Mucosa of stomach (tissue), 1 donor: ENCODE measurements around the gene FAM174A.

Experiments used
- H3K27me3 ChIP-seq: one replicate; pipeline ENCODE4 v1.7.0; 2013; ENCODE audit warnings: mild to moderate bottlenecking, low read length; ENCODE audit not compliant: control insufficient read depth, insufficient read depth
- H3K36me3 ChIP-seq: one replicate; pipeline ENCODE4 v1.7.0; 2013; ENCODE audit warnings: low read length; ENCODE audit not compliant: control insufficient read depth, insufficient read depth
- H3K4me1 ChIP-seq: one replicate; pipeline ENCODE4 v1.7.0; 2013; ENCODE audit warnings: mild to moderate bottlenecking, low read length; ENCODE audit not compliant: control insufficient read depth, insufficient read depth
- H3K4me3 ChIP-seq: one replicate; pipeline ENCODE4 v1.7.0; 2013; ENCODE audit warnings: low read length
- H3K9ac ChIP-seq: one replicate; pipeline ENCODE4 v1.7.0; 2013; ENCODE audit warnings: mild to moderate bottlenecking, low read length, moderate library complexity
- H3K9me3 ChIP-seq: one replicate; pipeline ENCODE4 v1.7.0; 2013; ENCODE audit warnings: mild to moderate bottlenecking, low read length, moderate library complexity; ENCODE audit not compliant: control insufficient read depth
- donor health status: Pancreatic carcinoma.

The FAM174A gene

DNA sequence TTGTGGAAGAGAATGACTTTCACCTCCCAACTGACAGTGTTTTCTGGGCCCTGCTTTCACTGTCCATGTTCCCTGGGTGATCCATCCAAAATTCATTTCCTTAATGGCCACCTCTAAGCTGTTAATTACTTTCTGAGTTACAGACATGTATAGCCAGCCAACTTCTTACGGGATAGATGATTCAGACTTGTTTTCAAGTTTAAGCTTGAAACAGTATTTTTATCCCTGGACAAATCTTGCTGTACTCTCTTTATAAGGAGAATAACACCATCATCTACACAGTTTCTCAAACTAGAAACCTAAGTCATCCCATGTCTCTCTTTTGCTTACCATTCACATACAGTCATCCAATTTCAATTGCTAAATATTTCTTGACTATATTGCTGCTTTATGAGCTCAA, 6.9 kb downstream of the FAM174A start:
- no peaks in the 10 kb centered on the region for H3K27me3 ChIP-seq
- no peak overlapping the region for H3K4me3 ChIP-seq
- no peak overlapping the region for H3K9ac ChIP-seq
- no peaks in the 10 kb centered on the region for H3K9me3 ChIP-seq
- no peaks in the 10 kb centered on the region for H3K4me1 ChIP-seq
- no peaks in the 10 kb centered on the region for H3K36me3 ChIP-seq

DNA sequence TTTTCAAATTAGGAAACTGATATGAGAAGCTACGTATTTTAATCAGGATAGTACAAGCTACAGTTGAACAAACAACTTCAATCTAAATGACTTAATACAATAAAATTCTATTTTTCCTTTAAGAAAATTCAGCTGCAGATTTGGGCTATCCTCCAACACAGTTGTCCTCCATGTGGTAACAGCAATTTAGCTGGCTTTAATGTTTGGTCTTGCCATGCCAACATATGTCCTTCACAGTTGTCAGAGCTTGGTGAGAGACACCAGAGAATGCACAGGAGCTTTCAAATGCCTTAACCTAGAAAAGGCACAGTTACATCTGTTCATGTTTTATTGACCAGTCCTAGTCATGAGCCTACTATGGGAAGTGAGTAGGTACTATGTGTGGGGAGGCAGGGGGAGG, 10.8 kb downstream of the FAM174A start:
- Histone ChIP-seq H3K9ac (no peak overlapping the region), H3K36me3 (no peaks in the 10 kb centered on the region), H3K4me1 (no peaks in the 10 kb centered on the region), H3K4me3 (no peak overlapping the region), H3K9me3 (no peaks in the 10 kb centered on the region), H3K27me3 (no peaks in the 10 kb centered on the region)

DNA sequence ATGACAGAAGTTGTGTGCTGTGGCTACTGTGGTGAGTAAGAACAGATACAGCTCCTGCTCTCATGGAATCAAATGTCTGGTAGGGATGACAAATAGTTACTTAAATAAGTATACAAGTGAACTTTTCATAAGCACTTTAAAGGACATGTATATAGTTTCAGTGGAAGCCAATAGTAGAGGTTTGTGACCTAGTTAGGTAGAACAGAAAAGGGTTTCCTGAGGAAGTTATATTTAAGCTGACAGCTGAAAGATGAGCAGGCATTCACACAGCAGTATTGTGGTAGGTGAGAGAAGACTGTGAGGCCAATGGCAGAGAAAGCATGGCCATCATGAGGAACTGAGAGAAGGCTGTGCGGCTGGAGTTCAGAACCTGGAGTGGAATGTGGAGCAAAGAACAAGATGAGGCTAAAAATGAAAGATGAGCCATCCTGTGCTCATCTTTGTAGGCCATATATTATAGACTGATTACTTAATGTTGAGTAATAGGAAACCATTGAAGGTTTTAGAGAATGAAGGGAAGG, 15.4 kb downstream of the FAM174A start:
- Histone ChIP-seq H3K4me1 (no peaks in the 10 kb centered on the region), H3K9me3 (no peaks in the 10 kb centered on the region)

DNA sequence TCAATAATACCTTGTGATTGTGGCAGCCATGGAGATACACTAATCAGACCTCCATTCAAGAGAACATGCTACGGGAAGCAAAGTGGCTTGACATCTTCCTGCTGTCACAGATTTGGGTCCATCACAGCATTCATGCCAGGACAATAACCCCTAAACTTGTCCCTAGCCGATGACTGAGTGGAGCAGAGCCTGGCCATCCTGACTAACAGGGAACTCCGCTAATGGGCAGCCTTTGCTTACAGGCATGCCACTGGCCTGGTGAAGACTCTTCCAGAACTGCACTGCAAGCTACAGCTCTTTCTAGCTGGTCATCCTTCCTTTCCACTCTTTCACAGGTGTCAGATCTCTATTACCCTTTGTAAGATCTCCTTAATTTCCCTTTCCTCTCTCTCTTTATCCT, 16.0 kb downstream of the FAM174A start:
- H3K9me3 ChIP-seq: no peaks in the 10 kb centered on the region
- H3K27me3 ChIP-seq: no peaks in the 10 kb centered on the region
- no peaks in the 10 kb centered on the region for H3K4me1 ChIP-seq
- no peak overlapping the region for H3K9ac ChIP-seq
- no peaks in the 10 kb centered on the region for H3K36me3 ChIP-seq
- no peak overlapping the region for H3K4me3 ChIP-seq

More for the DNA sequence above, 15.4 kb downstream of the FAM174A start:
- H3K4me3 ChIP-seq: no peak overlapping the region
- no peaks in the 10 kb centered on the region for H3K27me3 ChIP-seq
- H3K36me3 ChIP-seq: no peaks in the 10 kb centered on the region
- H3K9ac ChIP-seq: no peak overlapping the region

DNA sequence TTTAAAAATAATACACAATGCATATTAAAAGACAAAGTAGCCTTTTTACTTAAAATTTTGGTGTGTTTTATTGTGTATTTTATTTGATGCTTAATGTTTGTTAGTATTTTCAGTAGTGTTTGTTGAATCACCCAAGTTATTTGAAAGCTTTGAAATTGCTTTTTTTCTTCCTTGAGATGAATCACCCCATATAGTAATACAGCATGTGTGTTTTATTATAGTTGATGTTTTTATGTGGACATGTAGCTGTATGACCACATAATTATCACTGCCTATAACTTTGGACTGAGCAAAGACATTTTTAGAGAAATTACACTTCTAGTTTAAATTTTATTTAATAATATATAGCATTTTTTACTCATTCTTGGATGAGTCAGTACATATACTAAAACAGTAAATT, 18.0 kb downstream of the FAM174A start:
- Histone ChIP-seq H3K36me3 (no peaks in the 10 kb centered on the region), H3K9ac (no peak overlapping the region), H3K4me1 (no peaks in the 10 kb centered on the region), H3K27me3 (no peaks in the 10 kb centered on the region), H3K9me3 (no peaks in the 10 kb centered on the region), H3K4me3 (no peak overlapping the region)

DNA sequence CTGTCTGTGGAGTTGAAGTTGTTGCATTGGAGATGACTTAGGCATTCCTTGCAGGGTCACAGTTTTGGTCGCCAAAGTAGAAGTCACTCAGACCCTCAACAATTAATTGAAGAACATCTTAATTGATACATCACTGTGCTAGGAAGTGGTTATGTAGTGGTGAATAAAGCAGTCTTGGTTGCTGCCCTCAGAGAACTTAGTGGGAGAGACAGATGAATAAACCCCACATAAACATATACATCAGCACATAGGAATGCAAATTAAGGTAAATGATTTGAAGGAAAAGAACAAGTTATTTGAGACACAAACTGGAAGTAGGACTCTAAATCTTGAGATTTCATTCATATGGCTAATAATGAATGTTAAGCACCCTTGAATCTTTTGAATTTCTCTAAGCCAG, 25.7 kb downstream of the FAM174A start:
- Histone ChIP-seq H3K9me3 (no peaks in the 10 kb centered on the region), H3K4me3 (no peak overlapping the region), H3K36me3 (no peaks in the 10 kb centered on the region), H3K9ac (no peak overlapping the region), H3K4me1 (peaks cover 7% of the 10 kb centered on the region), H3K27me3 (no peaks in the 10 kb centered on the region)

DNA sequence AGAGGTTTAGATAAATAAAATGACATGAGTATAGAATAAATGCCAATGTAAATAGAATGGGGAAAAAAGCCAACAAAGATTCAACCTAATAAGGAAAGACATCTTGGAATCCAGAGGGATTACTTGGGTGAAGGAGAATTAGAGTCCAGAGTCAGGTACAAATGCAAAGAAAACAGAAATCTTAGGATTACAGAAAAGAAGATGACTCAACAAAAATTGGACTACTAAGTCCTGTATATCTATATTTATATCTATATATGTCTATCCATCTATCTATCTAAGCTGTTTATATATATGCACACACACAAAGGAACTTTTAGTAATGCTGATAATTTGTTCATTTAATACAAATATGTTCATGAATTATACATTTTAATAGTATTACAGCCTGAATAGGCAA, 27.6 kb downstream of the FAM174A start:
- no peaks in the 10 kb centered on the region for H3K27me3 ChIP-seq
- no peaks in the 10 kb centered on the region for H3K9me3 ChIP-seq
- no peak overlapping the region for H3K4me3 ChIP-seq
- no peak overlapping the region for H3K9ac ChIP-seq
- H3K36me3 ChIP-seq: no peaks in the 10 kb centered on the region
- H3K4me1 ChIP-seq: peaks cover 7% of the 10 kb centered on the region

DNA sequence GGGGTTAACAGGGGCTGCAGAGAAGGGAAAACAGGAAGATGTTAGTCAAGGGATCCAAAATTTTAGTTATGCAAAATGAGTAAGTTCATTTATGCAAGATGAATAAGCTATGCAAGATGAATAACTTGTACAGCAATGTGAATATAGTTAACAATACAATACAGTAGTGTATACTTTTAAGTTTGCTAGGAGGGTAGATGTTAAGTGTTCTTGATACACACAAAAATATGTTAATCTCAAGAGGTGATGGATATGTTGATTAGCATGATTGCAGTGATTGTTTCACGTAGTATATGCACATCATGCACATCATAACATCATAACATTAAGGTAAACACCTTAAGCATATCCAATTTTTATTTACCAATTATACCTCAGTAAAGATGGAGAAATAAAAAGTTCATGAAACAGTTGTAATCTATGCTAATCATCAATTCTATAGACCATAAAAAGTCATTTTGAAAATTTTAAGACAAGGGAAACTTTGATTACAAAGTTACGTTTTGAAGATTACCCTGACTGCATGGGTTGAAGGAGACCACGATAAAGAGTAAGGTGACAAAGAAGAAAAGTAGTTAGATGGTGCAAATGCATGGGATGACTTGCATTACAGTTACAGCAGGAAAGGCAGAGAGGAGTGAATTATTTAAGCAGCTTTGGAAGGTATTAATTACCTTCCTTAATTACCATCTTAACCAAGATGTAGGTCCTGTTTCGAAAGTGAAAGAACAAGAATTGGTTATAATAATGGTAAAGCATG, 31.4 kb downstream of the FAM174A start:
- Histone ChIP-seq H3K27me3 (no peaks in the 10 kb centered on the region), H3K9ac (no peak overlapping the region), H3K9me3 (no peaks in the 10 kb centered on the region), H3K4me3 (no peak overlapping the region), H3K36me3 (no peaks in the 10 kb centered on the region), H3K4me1 (peaks cover 7% of the 10 kb centered on the region)

DNA sequence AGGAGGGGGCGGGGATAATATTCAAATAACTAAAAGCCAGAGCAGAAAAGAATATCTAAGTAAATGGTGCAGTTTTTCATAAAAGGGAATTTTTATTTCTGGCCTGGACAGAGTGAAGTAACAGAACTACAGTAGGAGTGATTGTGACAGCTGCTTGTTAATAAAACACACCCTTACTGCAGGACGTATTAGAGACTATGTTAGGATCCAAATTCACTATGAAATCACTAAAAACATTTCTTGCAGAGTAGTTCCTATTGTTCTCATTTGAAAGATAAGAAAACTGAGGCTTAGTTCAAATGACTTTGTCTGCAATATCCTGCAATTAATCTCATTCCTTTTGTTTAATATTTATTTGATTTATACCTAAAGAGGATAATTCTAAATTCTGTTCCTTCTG, 39.5 kb downstream of the FAM174A start:
- Histone ChIP-seq H3K27me3 (no peaks in the 10 kb centered on the region), H3K9me3 (no peaks in the 10 kb centered on the region)

DNA sequence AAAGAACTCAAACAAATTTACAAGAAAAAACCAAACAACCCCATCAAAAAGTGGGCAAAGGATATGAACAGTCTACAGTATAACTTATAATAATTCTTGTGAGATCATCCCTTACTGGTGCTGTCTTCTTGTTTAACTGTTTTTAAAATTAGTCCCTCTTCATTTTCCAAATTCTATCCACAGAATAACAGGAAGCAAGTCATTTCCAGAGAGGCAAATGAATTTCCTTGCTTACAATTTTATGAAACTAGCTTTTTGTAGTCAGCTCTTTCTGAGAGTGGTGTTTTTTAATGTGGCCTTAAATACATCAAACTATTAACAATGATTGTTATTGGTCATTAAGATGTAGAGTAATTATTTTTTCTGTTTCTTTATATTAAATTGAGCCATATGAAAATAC, 40.6 kb downstream of the FAM174A start:
- Histone ChIP-seq H3K4me3 (no peak overlapping the region), H3K4me1 (no peaks in the 10 kb centered on the region), H3K9ac (no peak overlapping the region), H3K9me3 (no peaks in the 10 kb centered on the region), H3K36me3 (no peaks in the 10 kb centered on the region), H3K27me3 (no peaks in the 10 kb centered on the region)

More for the DNA sequence above, 39.5 kb downstream of the FAM174A start:
- no peaks in the 10 kb centered on the region for H3K4me1 ChIP-seq
- no peak overlapping the region for H3K9ac ChIP-seq
- no peak overlapping the region for H3K4me3 ChIP-seq
- no peaks in the 10 kb centered on the region for H3K36me3 ChIP-seq

DNA sequence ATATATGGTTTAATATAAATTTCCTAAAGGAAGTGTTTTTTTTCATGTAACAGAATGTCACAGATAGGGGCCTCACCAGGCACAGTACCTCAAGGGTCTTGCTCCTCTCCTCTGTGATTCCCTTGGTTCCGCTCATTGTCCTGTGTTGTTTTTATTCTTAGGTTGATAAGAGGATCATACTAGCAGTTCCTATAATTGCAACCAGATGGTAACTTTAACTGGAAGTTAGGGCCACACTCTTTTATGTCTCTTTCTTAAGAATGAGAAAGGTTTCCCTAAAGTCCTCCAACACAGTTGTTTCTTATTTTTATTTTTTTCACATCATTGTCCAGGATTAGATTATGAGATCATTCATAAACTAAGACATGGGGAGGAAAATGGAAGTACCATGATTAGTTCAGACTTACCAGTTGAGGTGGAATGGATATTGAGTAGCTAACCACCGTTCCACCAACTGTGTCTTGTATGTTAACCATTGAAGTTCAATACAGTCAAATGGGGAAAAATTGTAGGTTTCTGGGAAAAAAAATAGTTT, 41.1 kb downstream of the FAM174A start:
- no peaks in the 10 kb centered on the region for H3K27me3 ChIP-seq
- no peak overlapping the region for H3K9ac ChIP-seq

DNA sequence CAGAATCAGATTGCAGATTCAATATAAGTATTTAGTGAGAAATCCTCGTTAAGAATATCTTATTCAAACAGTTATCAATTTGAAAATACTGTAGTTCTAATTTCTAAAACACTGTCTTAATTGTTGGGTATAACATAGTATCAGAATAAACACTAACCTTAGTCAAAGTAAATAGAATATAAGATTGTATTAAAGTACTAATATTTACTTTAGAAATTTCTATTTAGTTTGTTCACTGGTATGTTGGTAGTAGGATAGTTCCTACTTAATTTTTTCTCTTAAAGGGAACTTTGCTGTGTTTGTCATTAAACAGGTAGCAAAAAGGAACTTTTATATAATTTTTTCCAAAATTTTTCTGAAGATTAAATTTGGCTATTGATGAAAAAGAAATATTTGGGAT, 42.3 kb downstream of the FAM174A start:
- no peak overlapping the region for H3K4me3 ChIP-seq
- H3K4me1 ChIP-seq: no peaks in the 10 kb centered on the region
- no peaks in the 10 kb centered on the region for H3K36me3 ChIP-seq
- H3K9me3 ChIP-seq: no peaks in the 10 kb centered on the region
- H3K27me3 ChIP-seq: no peaks in the 10 kb centered on the region
- H3K9ac ChIP-seq: no peak overlapping the region

More for the DNA sequence above, 41.1 kb downstream of the FAM174A start:
- H3K36me3 ChIP-seq: no peaks in the 10 kb centered on the region
- H3K4me3 ChIP-seq: no peak overlapping the region
- no peaks in the 10 kb centered on the region for H3K4me1 ChIP-seq
- H3K9me3 ChIP-seq: no peaks in the 10 kb centered on the region
